Left cardiac atrium (tissue), 4 donors: ENCODE results near the gene DOK5. TPM values are rescaled to one million over a fixed set of nuclear protein-coding genes. Genes with fewer than 3 reads are reported as not detected.

Source experiments
- ATAC-seq, 2 donors: fragments of 200-7000 bp; cut with Tn5 transposase; one replicate each; pipeline ENCODE4 v1.9.1; 2020; ENCODE audit warnings: mild to moderate bottlenecking in 2 of 2, moderate library complexity in 2 of 2
- DNase-seq: peaks from one replicate; pipeline ENCODE4 v3.0.0-alpha.2; 2020
- intact Hi-C, 2 donors: fragments of 100-400 bp; cut with DNase I; formaldehyde crosslinking; loops; one replicate each; pipeline versions ENCODE4 v1.14.1 to v1.15.1; 2022 to 2023
- total RNA-seq, 2 donors: library from RNA; stranded (reverse); fragmentation: NEBNext Ultra II Directional; extraction: Animal tissue kit (Norgen Biotek cat#: 25700); gene quantifications; one replicate each; pipeline ENCODE4 v1.2.1, GENCODE V29; 2021
- donor health status: DM: no; HTN: yes; CAD: no.
- donor health status: DM: no; HTN: yes; CAD: no; lungs with severe emphysema.
- donor health status: DM: yes; HTN: yes; CAD: no.
- donor health status: Dilated cardiomyopathy.

The DOK5 gene
- total RNA-seq, 2 donors from 2014 or later: 10.9 to 14.3 TPM

- no peak for DNase-seq
- intact Hi-C loops: no loop called here
- no peak for ATAC-seq
Observed at GRCh38 chr20:54589402-54590030, 114.1 kb downstream of the DOK5 start.

GRCh38 chr20:54590856-54591255 is 115.5 kb downstream of the DOK5 start:
- ATAC-seq (no peak), DNase-seq (no peak)
- intact Hi-C loops: no loop called here

- DNase-seq (no peak), ATAC-seq (no peak)
- intact Hi-C loops: no loop called here
Observed at GRCh38 chr20:54596651-54597050, 121.3 kb downstream of the DOK5 start.

DNA sequence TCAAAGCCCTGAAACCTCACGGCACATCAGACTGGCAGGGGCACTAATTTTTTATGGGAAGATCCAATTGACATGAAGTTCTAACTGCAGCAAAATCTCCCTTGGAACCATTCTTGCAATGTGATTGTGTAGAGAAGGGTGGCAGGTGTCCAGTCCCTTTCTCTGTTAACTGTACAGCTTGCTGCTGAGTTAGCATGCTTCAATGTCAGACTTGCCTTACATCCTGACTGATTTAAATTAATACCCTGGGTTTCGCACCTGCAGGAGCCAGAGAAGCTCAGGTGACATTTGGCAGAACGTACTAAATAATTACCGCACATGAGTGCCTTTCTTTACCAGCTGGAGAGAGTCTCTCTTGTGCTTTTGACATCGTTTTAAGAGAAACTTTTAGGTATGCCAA is 123.0 kb downstream of the DOK5 start:
- no peak for DNase-seq
- intact Hi-C loops: no loop called here
- ATAC-seq: no peak

DNA sequence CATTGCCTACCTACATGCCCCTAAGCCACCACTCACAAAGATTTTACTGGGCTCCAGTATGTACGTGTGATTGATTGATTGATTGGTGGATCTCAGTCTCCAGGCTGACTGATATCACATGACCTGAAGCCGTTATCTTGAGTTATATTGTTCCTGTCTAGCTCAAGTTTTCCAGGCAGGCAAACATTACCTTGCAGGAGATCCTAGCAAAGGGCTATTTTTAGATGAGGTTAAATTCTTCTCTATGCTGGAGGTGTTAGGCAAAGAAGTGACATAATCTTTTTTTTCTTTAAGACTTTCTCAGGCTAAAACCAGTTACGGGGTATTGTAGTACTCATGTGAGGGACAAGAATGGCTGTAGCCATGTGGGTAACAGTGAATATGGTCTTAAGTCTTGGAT is 125.2 kb downstream of the DOK5 start:
- intact Hi-C loops: no loop called here
- ATAC-seq (no peak), DNase-seq (no peak)

DNA sequence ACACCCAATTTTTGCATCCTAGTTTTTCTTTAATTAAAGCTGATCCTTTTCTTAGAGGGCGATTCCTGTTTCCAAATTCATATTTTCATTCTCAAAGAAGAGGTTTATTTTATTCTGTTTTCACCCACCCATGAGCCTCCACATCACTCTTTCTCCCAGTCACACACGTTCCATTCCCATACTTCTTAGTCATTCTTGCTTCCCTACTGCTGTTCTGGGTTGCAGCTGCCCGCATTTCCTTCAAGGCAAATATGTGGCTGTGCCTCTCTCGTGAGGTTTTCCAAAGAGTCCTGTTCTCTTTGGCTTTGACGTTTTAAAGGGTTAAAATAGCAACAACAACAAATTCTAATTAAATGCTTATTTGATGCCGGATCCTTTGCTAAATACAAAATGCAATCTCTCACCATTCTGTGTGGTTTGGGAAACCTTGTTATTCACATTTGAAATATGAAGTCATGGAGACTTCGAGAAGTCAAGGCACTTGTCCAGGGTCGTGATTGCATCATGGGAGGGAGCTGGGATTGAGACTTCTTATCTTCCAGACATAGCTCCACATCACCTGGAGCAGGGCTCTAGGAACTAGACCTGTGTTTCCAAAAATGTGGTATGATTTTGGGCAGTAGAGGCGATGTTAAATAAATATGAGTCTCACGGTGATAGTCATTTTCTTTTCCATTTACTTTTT is 126.6 kb downstream of the DOK5 start:
- ATAC-seq (no peak), DNase-seq (no peak)
- intact Hi-C loops: no loop called here

- intact Hi-C loops: no loop called here
- DNase-seq: no peak
- no peak for ATAC-seq
Observed at GRCh38 chr20:54605319-54605718, 129.9 kb downstream of the DOK5 start.

DNA sequence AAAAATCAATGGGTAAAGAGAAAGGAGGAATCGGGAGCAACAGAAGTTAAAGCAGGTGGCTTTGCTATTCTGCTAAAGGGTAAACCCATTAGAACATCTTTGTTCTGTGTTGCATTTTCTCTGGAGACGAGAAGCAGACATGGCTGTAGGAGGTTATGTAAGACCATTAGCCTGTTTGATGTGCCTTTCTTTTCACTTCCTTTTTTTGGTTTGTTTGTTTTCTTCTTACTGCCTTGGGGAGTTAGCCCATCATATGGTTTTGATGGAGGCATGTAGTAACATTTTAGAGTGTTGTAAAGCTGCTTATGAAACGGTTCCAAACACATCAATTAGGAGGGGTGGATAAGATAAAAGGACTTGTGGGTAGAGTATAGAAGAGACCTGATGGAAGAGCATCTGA is 131.0 kb downstream of the DOK5 start:
- intact Hi-C loops: no loop called here
- ATAC-seq (no peak), DNase-seq (no peak)

- DNase-seq (no peak), ATAC-seq (no peak)
- intact Hi-C loops: no loop called here
Observed at GRCh38 chr20:54608039-54608745, 132.8 kb downstream of the DOK5 start.

DNA sequence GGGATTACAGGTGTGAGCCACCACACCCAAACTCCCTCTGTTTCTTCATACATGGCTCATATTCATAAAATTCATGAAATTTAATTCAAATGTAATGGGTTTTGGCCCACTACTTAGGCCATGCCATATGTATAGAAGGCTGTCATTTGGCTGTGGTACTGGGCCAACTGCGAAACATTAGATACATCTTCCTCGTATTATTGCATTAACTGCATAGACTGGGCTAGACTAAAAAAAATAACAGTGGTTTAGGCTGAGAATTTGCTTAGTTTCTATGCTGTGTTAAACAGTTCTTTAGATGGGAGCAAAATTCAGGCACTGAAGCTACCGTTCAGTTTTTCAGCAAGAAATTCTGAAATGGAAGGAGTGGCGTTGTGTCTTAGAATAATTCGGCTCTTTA is 133.6 kb downstream of the DOK5 start:
- DNase-seq (no peak), ATAC-seq (no peak)
- intact Hi-C loops: no loop called here

DNA sequence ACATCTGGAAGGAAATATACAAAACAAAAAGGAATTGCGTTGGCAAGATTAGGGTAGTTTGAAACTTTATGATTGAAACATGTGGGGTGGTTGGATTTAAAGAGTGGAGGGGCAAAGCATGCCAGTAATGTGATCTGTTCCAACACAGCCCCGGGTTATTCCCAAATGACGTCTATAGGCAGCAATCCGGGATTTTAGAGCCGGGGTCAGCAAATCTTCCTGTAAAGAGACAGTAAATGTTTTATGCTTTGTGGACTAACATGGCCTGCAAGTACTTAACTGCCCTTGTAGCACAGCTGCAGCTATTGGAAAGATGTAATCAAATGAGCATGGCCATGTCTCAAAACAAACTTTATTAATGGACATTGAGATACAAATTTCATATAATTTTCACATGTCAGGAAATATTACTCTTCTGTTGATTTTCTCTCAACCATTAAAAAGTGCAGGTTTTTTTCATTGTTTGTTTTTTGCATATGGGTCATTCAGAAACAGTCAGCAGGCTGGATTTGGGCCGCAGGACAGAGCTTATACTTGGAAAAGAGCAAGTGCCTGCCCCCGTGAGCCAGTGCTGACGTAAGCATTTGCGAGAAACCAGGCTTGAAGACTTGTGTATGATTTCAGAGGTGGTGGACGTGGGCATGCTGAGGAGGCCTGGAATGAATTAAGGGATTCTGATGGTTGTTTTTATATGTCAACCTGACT is 136.5 kb downstream of the DOK5 start:
- DNase-seq (no peak), ATAC-seq (no peak)
- intact Hi-C loops: no loop called here

DNA sequence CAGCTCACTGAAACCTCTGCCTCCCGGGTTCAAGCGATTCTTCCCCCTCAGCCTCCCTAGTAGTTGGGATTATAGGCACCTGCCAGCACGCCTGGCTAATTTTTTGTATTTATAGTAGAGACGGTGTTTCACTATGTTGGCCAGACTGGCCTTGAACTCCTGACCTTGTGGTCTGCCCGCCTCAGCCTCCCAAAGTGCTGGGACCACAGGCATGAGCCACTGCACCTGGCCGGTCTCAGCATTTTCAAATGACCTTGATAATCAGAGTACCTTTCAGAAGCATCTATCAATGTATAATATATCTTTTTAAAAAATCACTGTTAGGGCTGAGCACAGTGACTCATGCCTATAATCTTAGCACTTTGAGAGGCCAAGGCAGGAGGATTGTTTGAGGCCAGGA is 143.0 kb downstream of the DOK5 start:
- ATAC-seq (no peak), DNase-seq (no peak)
- intact Hi-C loops: no loop called here

- intact Hi-C loops: no loop called here
- DNase-seq: no peak
- peak; percentile 72 to 78 for ATAC-seq
Observed at GRCh38 chr20:54619181-54619580, 143.8 kb downstream of the DOK5 start.

GRCh38 chr20:54619682-54620081 is 144.3 kb downstream of the DOK5 start:
- intact Hi-C loops: no loop called here
- no peak for DNase-seq
- ATAC-seq: no peak

DNA sequence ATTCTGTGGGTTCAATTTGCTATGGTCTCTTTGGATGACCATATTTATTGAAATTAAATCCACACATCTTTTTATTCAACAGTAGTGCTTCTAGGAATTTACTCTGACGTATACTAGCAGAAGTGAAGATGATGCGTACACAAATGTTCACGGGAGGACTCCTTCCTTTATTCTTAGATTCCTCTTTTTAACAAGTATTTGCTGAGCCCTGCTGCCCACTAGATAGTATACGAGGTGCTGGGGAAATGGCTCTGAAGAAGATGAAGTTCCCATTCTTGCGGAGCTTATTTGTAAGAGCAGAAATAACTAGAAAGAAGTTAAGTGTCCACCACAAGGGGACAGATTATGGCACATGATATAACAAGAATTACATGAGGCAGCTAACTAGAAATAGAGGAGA is 145.2 kb downstream of the DOK5 start:
- intact Hi-C loops: no loop called here
- no peak for DNase-seq
- ATAC-seq: no peak

GRCh38 chr20:54622333-54623295 is 147.2 kb downstream of the DOK5 start:
- ATAC-seq: peak in 1 of 2 donors; percentile 8
- intact Hi-C loops: no loop called here
- DNase-seq: no peak

GRCh38 chr20:54623991-54624569 is 148.7 kb downstream of the DOK5 start:
- intact Hi-C loops: no loop called here

DNA sequence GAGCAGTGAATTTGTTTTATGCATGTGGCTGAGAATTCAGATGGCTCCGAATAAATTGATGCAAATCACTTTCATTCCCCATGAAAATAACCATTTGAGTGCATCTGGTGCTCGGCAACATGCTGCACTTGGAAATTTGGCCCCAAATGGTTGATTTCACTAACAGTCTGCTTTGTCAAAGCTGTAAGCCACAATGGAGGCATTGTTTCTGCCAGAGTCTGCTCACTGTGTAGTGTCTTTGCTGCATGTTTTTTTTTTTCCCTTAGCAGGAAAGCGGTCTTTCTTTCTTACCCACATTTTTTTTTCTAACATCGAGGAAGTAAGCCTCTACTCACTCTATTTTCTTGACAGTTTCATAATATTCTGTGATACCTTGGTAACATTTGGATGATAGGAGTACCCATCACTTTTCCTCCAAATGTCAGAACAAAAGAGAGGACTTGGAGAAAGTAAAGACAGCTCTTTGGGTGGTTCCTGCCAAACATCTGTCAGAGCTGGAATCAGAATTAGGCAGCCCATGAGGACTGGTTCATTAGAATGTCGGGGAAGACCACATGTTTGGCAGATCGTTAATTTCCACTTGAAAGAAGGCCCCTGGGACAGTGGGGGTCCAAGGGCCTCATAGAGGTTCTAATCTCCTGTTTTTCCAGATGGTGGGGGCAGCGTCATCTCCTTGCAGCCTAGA is 149.5 kb downstream of the DOK5 start:
- DNase-seq: no peak
- intact Hi-C loops: no loop called here
- peak in 1 of 2 donors; percentile 82 for ATAC-seq

More at GRCh38 chr20:54623991-54624569, 148.7 kb downstream of the DOK5 start:
- ATAC-seq (no peak), DNase-seq (no peak)
